ENCODE measurements around the gene ICA1L.

The ICA1L gene

DNA sequence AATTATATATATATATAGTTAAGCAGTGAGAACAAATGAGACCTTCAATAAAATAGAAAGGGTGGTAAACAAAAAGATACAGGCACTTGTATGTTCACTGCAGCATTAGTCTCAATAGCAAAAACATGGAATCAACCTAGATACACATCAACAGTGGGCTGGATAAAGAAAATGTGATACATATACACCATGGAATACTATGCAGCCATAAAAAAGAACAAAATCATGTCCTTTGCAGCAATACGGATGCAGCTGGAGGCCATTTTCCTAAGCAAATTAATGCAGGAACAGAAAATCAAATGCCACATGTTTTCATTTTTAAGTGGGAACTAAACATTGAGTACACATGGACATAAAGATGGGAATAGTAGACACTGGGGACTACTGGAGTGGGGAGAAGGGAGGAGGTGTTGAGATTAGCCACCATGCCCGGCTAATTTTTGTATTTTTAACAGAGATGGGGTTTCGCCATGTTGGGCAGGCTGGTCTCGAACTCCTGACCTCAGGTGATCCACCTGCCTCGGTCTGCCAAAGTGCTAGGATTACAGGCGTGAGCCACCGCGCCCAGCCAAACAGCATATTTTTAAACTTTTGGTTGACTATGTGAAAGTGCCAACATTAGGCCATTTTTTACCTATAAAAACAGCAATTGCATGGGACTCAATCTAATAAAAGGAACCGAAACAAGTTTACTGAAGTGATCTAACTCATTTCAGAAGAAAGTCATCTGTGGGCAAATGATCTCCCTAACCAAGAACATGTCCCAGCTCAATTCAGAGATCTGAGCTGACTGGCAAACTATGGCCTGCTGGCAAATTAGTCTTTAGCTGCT lies 23.7 kb downstream of the ICA1L start:
- Histone ChIP-seq H3K4me2 (ENCODE audit: low read depth, low read length, poor library complexity, severe bottlenecking) (no peak overlapping the region), H3K4me3 (ENCODE audit: insufficient read depth, low read length, poor library complexity, severe bottlenecking) (no peak overlapping the region), H3K27me3 (ENCODE audit: low read length) (no peaks in the 10 kb centered on the region), H3K27ac (ENCODE audit: low read depth, low read length) (no peak overlapping the region), H2AFZ (ENCODE audit: low read depth, low read length, severe bottlenecking) (no peak overlapping the region), H3K9me3 (ENCODE audit: insufficient read depth, low read length) (peaks cover 3% of the 10 kb centered on the region; the same call in 1 of the 2 replicates), H3K9ac (ENCODE audit: low read length) (no peak overlapping the region), H4K20me1 (ENCODE audit: low read depth, low read length) (no peaks in the 10 kb centered on the region), H3F3A (ENCODE audit: insufficient read depth) (no peaks in the 10 kb centered on the region), H3K9me2 (replicated peaks; ENCODE audit: insufficient read depth, low read length) (no peaks in the 10 kb centered on the region), H3K79me2 (ENCODE audit: insufficient read depth, low read length) (no peaks in the 10 kb centered on the region), H3K36me3 (ENCODE audit: low read length) (no peaks in the 10 kb centered on the region)
- no peak for TF ChIP-seq EZH2phosphoT487 (conservative IDR thresholded peaks at IDR 0.05; ENCODE audit: low read length)
- TF ChIP-seq, protein P1, sequence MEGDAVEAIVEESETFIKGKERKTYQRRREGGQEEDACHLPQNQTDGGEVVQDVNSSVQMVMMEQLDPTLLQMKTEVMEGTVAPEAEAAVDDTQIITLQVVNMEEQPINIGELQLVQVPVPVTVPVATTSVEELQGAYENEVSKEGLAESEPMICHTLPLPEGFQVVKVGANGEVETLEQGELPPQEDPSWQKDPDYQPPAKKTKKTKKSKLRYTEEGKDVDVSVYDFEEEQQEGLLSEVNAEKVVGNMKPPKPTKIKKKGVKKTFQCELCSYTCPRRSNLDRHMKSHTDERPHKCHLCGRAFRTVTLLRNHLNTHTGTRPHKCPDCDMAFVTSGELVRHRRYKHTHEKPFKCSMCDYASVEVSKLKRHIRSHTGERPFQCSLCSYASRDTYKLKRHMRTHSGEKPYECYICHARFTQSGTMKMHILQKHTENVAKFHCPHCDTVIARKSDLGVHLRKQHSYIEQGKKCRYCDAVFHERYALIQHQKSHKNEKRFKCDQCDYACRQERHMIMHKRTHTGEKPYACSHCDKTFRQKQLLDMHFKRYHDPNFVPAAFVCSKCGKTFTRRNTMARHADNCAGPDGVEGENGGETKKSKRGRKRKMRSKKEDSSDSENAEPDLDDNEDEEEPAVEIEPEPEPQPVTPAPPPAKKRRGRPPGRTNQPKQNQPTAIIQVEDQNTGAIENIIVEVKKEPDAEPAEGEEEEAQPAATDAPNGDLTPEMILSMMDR (IDR thresholded peaks at IDR 0.05; ENCODE audit: insufficient read depth, low read length, poor library complexity, severe bottlenecking): no peak

DNA sequence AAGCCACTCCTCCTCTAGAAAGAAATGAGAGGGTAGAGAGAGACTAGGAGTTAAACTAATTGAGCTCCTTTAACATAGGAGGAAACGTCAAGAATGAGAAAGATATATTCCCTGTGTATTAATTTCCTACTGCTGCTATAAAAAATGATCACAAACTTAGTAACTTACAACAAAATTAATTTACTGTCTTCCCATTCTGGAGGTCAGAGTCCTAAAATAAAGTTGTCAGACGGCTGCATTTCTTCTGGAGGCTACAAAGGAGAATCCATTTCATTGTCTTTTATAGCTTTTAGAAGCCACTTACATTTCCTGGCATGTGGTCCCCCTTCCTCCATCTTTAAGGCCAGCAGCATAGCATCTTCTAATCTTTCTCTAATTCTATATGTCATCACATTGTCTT lies 26.9 kb downstream of the ICA1L start:
- Histone ChIP-seq H3F3A (ENCODE audit: insufficient read depth) (no peaks in the 10 kb centered on the region), H3K9ac (ENCODE audit: low read length) (no peak overlapping the region), H3K4me3 (ENCODE audit: insufficient read depth, low read length, poor library complexity, severe bottlenecking) (no peak overlapping the region), H3K27ac (ENCODE audit: low read depth, low read length) (no peak overlapping the region), H3K79me2 (ENCODE audit: insufficient read depth, low read length) (no peaks in the 10 kb centered on the region), H3K9me3 (ENCODE audit: insufficient read depth, low read length) (peaks cover 3% of the 10 kb centered on the region; the same call in 1 of the 2 replicates), H3K9me2 (replicated peaks; ENCODE audit: insufficient read depth, low read length) (no peaks in the 10 kb centered on the region), H3K4me2 (ENCODE audit: low read depth, low read length, poor library complexity, severe bottlenecking) (no peak overlapping the region), H4K20me1 (ENCODE audit: low read depth, low read length) (no peaks in the 10 kb centered on the region), H3K27me3 (ENCODE audit: low read length) (no peaks in the 10 kb centered on the region), H3K36me3 (ENCODE audit: low read length) (no peaks in the 10 kb centered on the region), H2AFZ (ENCODE audit: low read depth, low read length, severe bottlenecking) (no peak overlapping the region)
- no peak for TF ChIP-seq EZH2phosphoT487 (conservative IDR thresholded peaks at IDR 0.05; ENCODE audit: low read length)
- TF ChIP-seq, protein P1 (IDR thresholded peaks at IDR 0.05; ENCODE audit: insufficient read depth, low read length, poor library complexity, severe bottlenecking): no peak

DNA sequence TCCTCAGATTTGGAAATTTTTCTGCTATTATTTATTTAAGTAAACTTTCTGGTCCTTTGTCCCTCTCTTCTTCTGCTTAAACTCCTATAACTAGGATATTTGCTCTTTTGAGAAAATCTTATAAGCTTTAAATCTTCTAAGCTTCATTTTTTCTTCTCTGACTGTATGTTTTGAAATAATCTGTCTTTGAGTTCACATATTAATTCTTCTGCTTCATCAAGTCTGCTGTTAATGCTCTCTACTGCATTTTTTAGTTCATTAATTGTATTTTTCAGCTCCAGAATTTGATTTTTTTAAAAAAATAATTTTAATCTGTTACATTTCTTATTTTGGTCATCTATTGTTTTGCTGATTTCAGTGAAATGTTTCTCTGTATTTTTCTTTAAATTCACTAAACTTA lies 28.9 kb downstream of the ICA1L start:
- Histone ChIP-seq H3K36me3 (ENCODE audit: low read length) (no peaks in the 10 kb centered on the region), H3K79me2 (ENCODE audit: insufficient read depth, low read length) (no peaks in the 10 kb centered on the region), H3F3A (ENCODE audit: insufficient read depth) (no peaks in the 10 kb centered on the region), H4K20me1 (ENCODE audit: low read depth, low read length) (no peaks in the 10 kb centered on the region), H2AFZ (ENCODE audit: low read depth, low read length, severe bottlenecking) (no peak overlapping the region), H3K9ac (ENCODE audit: low read length) (no peak overlapping the region), H3K27ac (ENCODE audit: low read depth, low read length) (no peak overlapping the region), H3K9me2 (replicated peaks; ENCODE audit: insufficient read depth, low read length) (no peaks in the 10 kb centered on the region), H3K4me2 (ENCODE audit: low read depth, low read length, poor library complexity, severe bottlenecking) (no peak overlapping the region), H3K9me3 (ENCODE audit: insufficient read depth, low read length) (peaks cover 3% of the 10 kb centered on the region; the same call in 1 of the 2 replicates), H3K4me3 (ENCODE audit: insufficient read depth, low read length, poor library complexity, severe bottlenecking) (no peak overlapping the region), H3K27me3 (ENCODE audit: low read length) (no peaks in the 10 kb centered on the region)
- TF ChIP-seq, protein P1 (IDR thresholded peaks at IDR 0.05; ENCODE audit: insufficient read depth, low read length, poor library complexity, severe bottlenecking): no peak
- TF ChIP-seq EZH2phosphoT487 (conservative IDR thresholded peaks at IDR 0.05; ENCODE audit: low read length): no peak

All from SU-DHL-6 (cell line).